Lower lobe of right lung (tissue), 2 donors: ENCODE data around the gene CCNL2. TPM values are rescaled to one million over a fixed set of nuclear protein-coding genes. Genes with fewer than 3 reads are reported as not detected.
A peak's percentile ranks its signal among the peaks of the same experiment; 100 is the strongest.
"Not testable (repeated sequence)": the region's sequence is repeated elsewhere in the genome, so short reads cannot be mapped to it uniquely, and the experiment has no call there.

ENCODE experiments used
- ATAC-seq, 2 donors: fragments of 200-7000 bp; cut with Tn5 transposase; one replicate each; pipeline ENCODE4 v1.9.1; 2020 to 2022; ENCODE audit warnings: mild to moderate bottlenecking in 2 of 2, moderate library complexity in 2 of 2
- DNase-seq: peaks from one replicate; pipeline ENCODE4 v3.0.0-alpha.2; 2020
- H3K27ac ChIP-seq: fragments of 200-600 bp; one replicate; pipeline ENCODE4 v1.8.0; 2022
- H3K27me3 ChIP-seq: fragments of 200-600 bp; one replicate; pipeline ENCODE4 v1.8.0; 2022; ENCODE audit warnings: low read depth
- H3K36me3 ChIP-seq: fragments of 200-600 bp; one replicate; pipeline ENCODE4 v1.8.0; 2022; ENCODE audit warnings: mild to moderate bottlenecking
- H3K4me1 ChIP-seq: fragments of 200-600 bp; one replicate; pipeline ENCODE4 v1.8.0; 2022
- H3K4me3 ChIP-seq: fragments of 200-600 bp; one replicate; pipeline ENCODE4 v1.8.0; 2022; ENCODE audit warnings: mild to moderate bottlenecking
- H3K9me3 ChIP-seq: fragments of 200-600 bp; one replicate; pipeline ENCODE4 v1.8.0; 2022
- intact Hi-C: fragments of 100-400 bp; cut with DNase I; formaldehyde crosslinking; loops from one replicate; pipeline ENCODE4 v1.11.0; 2022
- total RNA-seq: library from RNA; stranded (reverse); fragmentation: NEBNext Ultra II Directional; extraction: Animal tissue kit (Norgen Biotek cat#: 25700); gene quantifications from one replicate; pipeline ENCODE4 v1.2.1, GENCODE V29; 2021
- TF ChIP-seq, protein P1 (sequence below): fragments of 200-600 bp; IDR thresholded peaks from one replicate; pipeline ENCODE4 v1.8.0; 2022; ENCODE audit warnings: antibody characterized with exemption, mild to moderate bottlenecking
- donor health status: DM: no; HTN: yes; CAD: no; lungs with severe emphysema.

CCNL2 gene
- total RNA-seq, 1 donor from 2014 or later = 165 TPM

DNA sequence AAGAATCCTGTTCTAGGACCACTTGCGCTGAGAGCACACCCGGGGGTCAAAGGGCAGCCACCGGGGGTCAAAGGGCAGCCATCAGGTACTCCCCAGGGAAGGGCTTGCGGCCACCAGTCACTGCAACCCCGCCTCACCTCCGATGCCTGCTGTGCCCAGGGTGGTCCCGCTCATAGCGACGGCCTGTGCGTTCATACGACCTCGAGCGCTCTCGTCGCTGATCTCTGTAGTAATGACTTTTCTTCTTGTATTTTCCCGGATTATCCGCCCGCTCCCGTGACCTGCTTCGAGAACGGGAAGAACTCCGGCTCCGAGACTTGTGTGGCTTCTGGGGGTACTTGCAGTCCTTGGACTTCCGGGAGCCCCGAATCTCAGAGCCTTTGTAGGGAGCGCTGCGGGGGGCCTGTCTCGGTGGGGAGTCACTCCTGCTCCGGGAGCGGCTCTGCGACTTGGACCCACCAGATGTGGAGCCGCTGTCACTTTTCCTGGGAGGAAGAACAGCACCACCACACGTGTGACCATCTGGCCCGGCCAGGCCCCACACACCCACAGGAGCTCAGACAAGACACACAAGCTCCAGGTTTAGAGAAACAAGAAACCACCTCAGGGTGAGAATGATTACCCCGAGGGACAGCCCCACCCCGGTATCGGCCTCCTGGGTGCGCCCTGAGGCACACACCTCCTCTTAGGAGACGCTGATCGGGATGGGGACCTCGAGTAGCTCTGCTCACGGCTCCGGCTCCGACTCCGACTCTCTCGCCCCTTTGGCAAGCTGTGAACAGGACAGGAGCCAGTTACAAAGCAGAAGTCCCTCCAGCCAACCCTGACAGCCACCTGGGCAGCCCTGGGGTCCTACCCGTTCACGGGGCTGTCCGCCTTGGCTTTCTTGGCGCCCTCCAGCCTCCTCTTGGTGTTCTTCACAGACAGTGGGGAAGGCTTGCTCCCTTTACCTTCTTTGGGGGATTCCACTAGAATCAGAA is 11.7 kb downstream of the CCNL2 start:
- intact Hi-C loops = no loop called here
- no peak overlapping the region for H3K27ac ChIP-seq
- DNase-seq (no peak), ATAC-seq (no peak)
- H3K9me3 ChIP-seq = no peaks in the 10 kb centered on the region
- peaks cover 9% of the 10 kb centered on the region for H3K4me1 ChIP-seq
- TF ChIP-seq, protein P1, sequence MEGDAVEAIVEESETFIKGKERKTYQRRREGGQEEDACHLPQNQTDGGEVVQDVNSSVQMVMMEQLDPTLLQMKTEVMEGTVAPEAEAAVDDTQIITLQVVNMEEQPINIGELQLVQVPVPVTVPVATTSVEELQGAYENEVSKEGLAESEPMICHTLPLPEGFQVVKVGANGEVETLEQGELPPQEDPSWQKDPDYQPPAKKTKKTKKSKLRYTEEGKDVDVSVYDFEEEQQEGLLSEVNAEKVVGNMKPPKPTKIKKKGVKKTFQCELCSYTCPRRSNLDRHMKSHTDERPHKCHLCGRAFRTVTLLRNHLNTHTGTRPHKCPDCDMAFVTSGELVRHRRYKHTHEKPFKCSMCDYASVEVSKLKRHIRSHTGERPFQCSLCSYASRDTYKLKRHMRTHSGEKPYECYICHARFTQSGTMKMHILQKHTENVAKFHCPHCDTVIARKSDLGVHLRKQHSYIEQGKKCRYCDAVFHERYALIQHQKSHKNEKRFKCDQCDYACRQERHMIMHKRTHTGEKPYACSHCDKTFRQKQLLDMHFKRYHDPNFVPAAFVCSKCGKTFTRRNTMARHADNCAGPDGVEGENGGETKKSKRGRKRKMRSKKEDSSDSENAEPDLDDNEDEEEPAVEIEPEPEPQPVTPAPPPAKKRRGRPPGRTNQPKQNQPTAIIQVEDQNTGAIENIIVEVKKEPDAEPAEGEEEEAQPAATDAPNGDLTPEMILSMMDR = no peak
- H3K27me3 ChIP-seq = no peaks in the 10 kb centered on the region
- H3K36me3 ChIP-seq = peaks cover 76% of the 10 kb centered on the region
- H3K4me3 ChIP-seq = no peak overlapping the region

DNA sequence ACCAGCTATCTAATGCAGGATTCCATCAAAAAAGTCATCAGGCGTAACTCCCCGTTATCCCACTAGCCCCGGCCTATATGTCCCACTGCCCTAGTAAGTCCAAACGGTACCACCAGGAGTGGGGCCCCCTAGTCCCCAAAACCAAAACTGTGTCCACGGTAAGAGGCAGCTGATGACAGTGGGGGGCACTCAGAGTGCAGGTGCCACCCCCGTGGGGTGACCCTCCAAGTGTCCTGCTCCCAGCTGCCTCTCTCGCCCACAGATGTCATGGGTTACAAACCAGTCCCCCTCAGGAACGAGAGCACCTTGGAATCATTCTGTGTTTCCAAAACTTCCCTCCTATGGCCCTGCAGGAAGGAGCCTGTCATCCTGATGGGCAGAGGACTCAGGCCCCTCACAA is 13.2 kb downstream of the CCNL2 start:
- no peak overlapping the region for H3K4me3 ChIP-seq
- no peaks in the 10 kb centered on the region for H3K9me3 ChIP-seq
- intact Hi-C loops = no loop called here
- TF ChIP-seq, protein P1 = no peak
- no peak for DNase-seq
- no peak overlapping the region for H3K27ac ChIP-seq
- H3K36me3 ChIP-seq = peaks cover 71% of the 10 kb centered on the region
- H3K4me1 ChIP-seq = peaks cover 9% of the 10 kb centered on the region
- no peak for ATAC-seq
- no peaks in the 10 kb centered on the region for H3K27me3 ChIP-seq

DNA sequence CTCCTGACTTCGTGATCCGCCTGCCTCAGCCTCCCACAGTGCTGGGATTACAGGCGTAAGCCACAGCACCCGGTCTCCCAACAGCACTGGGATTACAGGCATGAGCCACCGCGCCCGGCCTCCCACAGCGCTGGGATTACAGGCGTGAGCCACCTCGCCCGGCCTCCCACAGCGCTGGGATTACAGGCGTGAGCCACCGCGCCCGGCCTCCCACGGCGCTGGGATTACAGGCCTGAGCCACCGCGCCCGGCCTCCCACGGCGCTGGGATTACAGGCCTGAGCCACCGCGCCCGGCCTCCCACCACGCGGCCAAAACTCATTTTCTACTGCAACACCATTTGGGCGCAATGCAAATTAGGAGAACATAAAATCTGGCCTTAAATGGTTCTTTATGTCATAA is 13.8 kb downstream of the CCNL2 start:
- H3K4me3 ChIP-seq, H3K27me3 ChIP-seq, ATAC-seq, H3K4me1 ChIP-seq, intact Hi-C loops, H3K9me3 ChIP-seq, DNase-seq, H3K27ac ChIP-seq: not testable (repeated sequence)
- H3K36me3 ChIP-seq = peaks cover 65% of the 10 kb centered on the region

DNA sequence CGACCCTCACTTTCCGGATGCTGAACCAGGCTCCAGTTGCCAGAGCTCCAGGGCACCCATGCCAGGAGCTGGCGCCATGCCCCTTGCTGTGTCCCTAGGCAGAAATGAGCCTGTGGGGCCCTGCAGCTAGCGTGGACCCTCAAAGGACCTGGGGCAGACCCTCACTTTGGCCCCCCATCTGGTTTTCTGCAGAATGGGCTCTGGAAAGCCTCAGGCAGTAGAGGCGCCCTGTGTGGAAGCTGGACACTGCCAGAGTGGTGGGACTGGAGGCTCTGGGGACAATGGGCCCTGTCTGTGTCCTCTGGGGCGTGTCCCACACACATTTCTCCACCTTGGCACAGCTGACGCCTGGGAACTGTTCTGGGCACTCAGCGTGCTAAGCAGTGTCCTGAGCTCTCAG is 17.8 kb downstream of the CCNL2 start:
- H3K27ac ChIP-seq = no peak overlapping the region
- intact Hi-C loops = no loop called here

DNA sequence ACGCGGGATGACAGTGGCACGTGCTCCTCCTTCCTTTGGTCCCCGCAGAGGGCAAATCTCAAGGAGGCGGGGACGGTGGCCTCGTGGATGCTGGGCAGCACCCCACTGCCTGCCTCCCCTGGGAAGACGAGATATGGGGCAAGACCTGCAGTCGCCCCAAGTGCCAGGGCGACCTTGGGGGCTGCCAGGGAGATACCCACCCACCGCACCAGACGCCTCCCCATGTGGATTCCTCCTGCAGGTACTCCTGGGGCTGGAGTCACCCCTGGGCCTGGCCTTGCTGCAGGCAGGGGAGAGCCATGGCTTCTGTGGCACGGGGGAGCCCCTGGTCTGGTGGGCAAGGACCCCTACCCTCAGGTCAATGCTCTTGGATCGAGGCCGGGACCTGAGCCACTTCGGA is 18.3 kb downstream of the CCNL2 start:
- TF ChIP-seq, protein P1 = no peak
- intact Hi-C loops = no loop called here
- peaks cover 25% of the 10 kb centered on the region for H3K36me3 ChIP-seq
- peaks cover 8% of the 10 kb centered on the region for H3K4me1 ChIP-seq
- no peaks in the 10 kb centered on the region for H3K9me3 ChIP-seq
- H3K4me3 ChIP-seq = no peak overlapping the region
- no peaks in the 10 kb centered on the region for H3K27me3 ChIP-seq
- DNase-seq (no peak), ATAC-seq (peak in 1 of 2 donors; percentile 3)
- H3K27ac ChIP-seq = no peak overlapping the region

More for the DNA sequence above, 17.8 kb downstream of the CCNL2 start:
- ATAC-seq (peak in 1 of 2 donors; percentile 9), DNase-seq (no peak)
- TF ChIP-seq, protein P1 = no peak
- no peaks in the 10 kb centered on the region for H3K9me3 ChIP-seq
- no peaks in the 10 kb centered on the region for H3K27me3 ChIP-seq
- H3K4me1 ChIP-seq = peaks cover 4% of the 10 kb centered on the region
- no peak overlapping the region for H3K4me3 ChIP-seq
- H3K36me3 ChIP-seq = peaks cover 29% of the 10 kb centered on the region
